Activated CD8-positive, alpha-beta T cell treated with anti-CD3 and anti-CD28 coated beads for 36 hours (primary cell): ENCODE results near the gene BTBD3. TPM values are rescaled to one million over a fixed set of nuclear protein-coding genes. Genes with fewer than 3 reads are reported as not detected.

Source experiments
- ATAC-seq: fragments of 200-7000 bp; cut with Tn5 transposase; one replicate; pipeline ENCODE4 v1.10.0; 2021; ENCODE audit warnings: mild to moderate bottlenecking, moderate library complexity
- CTCF ChIA-PET: fragments of 350-600 bp; sonication (Branson Sonifier 250); formaldehyde crosslinking; loops from one replicate; lab custom pipeline; 2021; ENCODE audit warnings: antibody characterized with exemption; lab: Charles Lee
- POLR2A ChIA-PET: fragments of 350-600 bp; sonication (Branson Sonifier 250); formaldehyde crosslinking; loops from one replicate; lab custom pipeline; 2021; ENCODE audit warnings: antibody characterized with exemption; lab: Charles Lee
- DNase-seq: peaks from one replicate; pipeline ENCODE4 v3.0.0-alpha.2; 2020
- H3K27ac Mint-ChIP-seq: one replicate; pipeline ENCODE4 v1.8.0; 2021; ENCODE audit warnings: mild to moderate bottlenecking, mixed read lengths
- H3K27me3 Mint-ChIP-seq: one replicate; pipeline ENCODE4 v1.8.0; 2021; ENCODE audit warnings: mixed read lengths
- H3K36me3 Mint-ChIP-seq: one replicate; pipeline ENCODE4 v1.8.0; 2021; ENCODE audit warnings: low read depth, mixed read lengths
- H3K4me1 Mint-ChIP-seq: one replicate; pipeline ENCODE4 v1.8.0; 2021; ENCODE audit warnings: low read depth, mixed read lengths
- H3K4me3 Mint-ChIP-seq: one replicate; pipeline ENCODE4 v1.8.0; 2021; ENCODE audit warnings: mild to moderate bottlenecking, moderate library complexity, mixed read lengths
- H3K9me3 Mint-ChIP-seq: one replicate; pipeline ENCODE4 v1.8.0; 2021; ENCODE audit warnings: mixed read lengths
- CTCF ChIP-seq: fragments of 200-600 bp; IDR thresholded peaks from one replicate; pipeline ENCODE4 v1.8.0; 2022; ENCODE audit warnings: antibody characterized with exemption, mild to moderate bottlenecking
- intact Hi-C: fragments of 100-400 bp; cut with micrococcal nuclease; formaldehyde crosslinking; loops from one replicate; pipeline ENCODE4 v1.10.0; 2022
- total RNA-seq, 2 experiments: library from RNA; stranded (reverse); gene quantifications; one replicate each; pipeline ENCODE4 v1.2.3, GENCODE V29; 2021

Gene BTBD3
- total RNA-seq, 2 experiments from 2014 or later = 4.9 to 5.3 TPM

GRCh38 chr20:11935212-11936154 is 17.8 kb downstream of the BTBD3 start:
- no peak for TF ChIP-seq CTCF
- no peaks in the 10 kb centered on the region for H3K9me3 Mint-ChIP-seq
- no peak for ATAC-seq
- POLR2A ChIA-PET = no interaction called here
- H3K27ac Mint-ChIP-seq = no peak overlapping the region
- H3K4me1 Mint-ChIP-seq = no peaks in the 10 kb centered on the region
- no peak overlapping the region for H3K4me3 Mint-ChIP-seq
- H3K36me3 Mint-ChIP-seq = no peaks in the 10 kb centered on the region
- no peak for DNase-seq
- H3K27me3 Mint-ChIP-seq = no peaks in the 10 kb centered on the region
- CTCF ChIA-PET = no interaction called here
- intact Hi-C loops = no loop called here

- CTCF ChIA-PET = no interaction called here
- intact Hi-C loops = no loop called here
Measured at GRCh38 chr20:11936157-11936556, 18.5 kb downstream of the BTBD3 start.

GRCh38 chr20:11937230-11937629 is 19.5 kb downstream of the BTBD3 start:
- H3K4me1 Mint-ChIP-seq = no peaks in the 10 kb centered on the region
- intact Hi-C loops = no loop called here
- no peaks in the 10 kb centered on the region for H3K36me3 Mint-ChIP-seq
- H3K4me3 Mint-ChIP-seq = no peak overlapping the region
- ATAC-seq = no peak
- no peaks in the 10 kb centered on the region for H3K9me3 Mint-ChIP-seq
- H3K27me3 Mint-ChIP-seq = no peaks in the 10 kb centered on the region
- DNase-seq = no peak
- CTCF ChIA-PET = no interaction called here
- no peak for TF ChIP-seq CTCF
- POLR2A ChIA-PET = no interaction called here
- H3K27ac Mint-ChIP-seq = no peak overlapping the region

More at GRCh38 chr20:11936157-11936556, 18.5 kb downstream of the BTBD3 start:
- no peaks in the 10 kb centered on the region for H3K4me1 Mint-ChIP-seq
- DNase-seq (no peak), ATAC-seq (no peak)
- no peaks in the 10 kb centered on the region for H3K9me3 Mint-ChIP-seq
- H3K27ac Mint-ChIP-seq = no peak overlapping the region
- H3K27me3 Mint-ChIP-seq = no peaks in the 10 kb centered on the region
- no peak for TF ChIP-seq CTCF
- H3K36me3 Mint-ChIP-seq = no peaks in the 10 kb centered on the region
- H3K4me3 Mint-ChIP-seq = no peak overlapping the region
- POLR2A ChIA-PET = no interaction called here

- intact Hi-C loops = no loop called here
- H3K9me3 Mint-ChIP-seq = no peaks in the 10 kb centered on the region
- TF ChIP-seq CTCF = no peak
- ChIA-PET POLR2A (interaction anchor here (1.3 kb wide), 1 partner anchor 155 kb away, joined by 4 read pairs; no protein-coding TSS in a partner anchor), CTCF (no interaction called here)
- no peak for DNase-seq
- H3K36me3 Mint-ChIP-seq = no peaks in the 10 kb centered on the region
- H3K4me1 Mint-ChIP-seq = no peaks in the 10 kb centered on the region
- no peaks in the 10 kb centered on the region for H3K27me3 Mint-ChIP-seq
- H3K27ac Mint-ChIP-seq = no peak overlapping the region
- no peak overlapping the region for H3K4me3 Mint-ChIP-seq
- no peak for ATAC-seq
Measured at GRCh38 chr20:11941593-11942246, 24.0 kb downstream of the BTBD3 start.

GRCh38 chr20:11943778-11944177 is 26.1 kb downstream of the BTBD3 start:
- no peaks in the 10 kb centered on the region for H3K9me3 Mint-ChIP-seq
- POLR2A ChIA-PET = no interaction called here
- intact Hi-C loops = no loop called here
- CTCF ChIA-PET = no interaction called here
- no peak overlapping the region for H3K4me3 Mint-ChIP-seq
- H3K4me1 Mint-ChIP-seq = no peaks in the 10 kb centered on the region
- ATAC-seq (no peak), DNase-seq (no peak)
- H3K27ac Mint-ChIP-seq = no peak overlapping the region
- no peaks in the 10 kb centered on the region for H3K36me3 Mint-ChIP-seq
- no peaks in the 10 kb centered on the region for H3K27me3 Mint-ChIP-seq
- TF ChIP-seq CTCF = no peak
